GM12878 (cell line): ENCODE results near the gene CLCC1. TPM values are rescaled to one million over a fixed set of nuclear protein-coding genes. Genes with fewer than 3 reads are reported as not detected.

ENCODE experiments used
- EGR1 ChIP-seq, 2 experiments: IDR thresholded peaks; 1 replicate in 1 of 2; 2 replicates in 1 of 2; pipeline ENCODE4 v1.6.1; 2011 to 2012; ENCODE audit warnings: low read depth in 2 of 2, low read length in 2 of 2, borderline replicate concordance in 1 of 2, mild to moderate bottlenecking in 1 of 2, moderate library complexity in 1 of 2
- GABPA ChIP-seq: IDR thresholded peaks from 2 replicates; pipeline ENCODE4 v1.6.1; 2014; ENCODE audit warnings: antibody characterized with exemption, low read depth, mild to moderate bottlenecking, inconsistent platforms
- HDAC2 ChIP-seq: fragments of 200-600 bp; sonication (generic); IDR thresholded peaks from 2 replicates; pipeline ENCODE4 v1.6.1; 2017
- IRF3 ChIP-seq: fragments of 450-650 bp; IDR thresholded peaks from 2 replicates; pipeline ENCODE4 v1.6.1; 2014; ENCODE audit warnings: mild to moderate bottlenecking
- IRF4 ChIP-seq: IDR thresholded peaks from 2 replicates; pipeline ENCODE4 v1.6.1; 2011; ENCODE audit warnings: low read depth, low read length
- KAT2A ChIP-seq: conservative IDR thresholded peaks from 2 replicates; pipeline ENCODE4 v1.6.1; 2011; ENCODE audit warnings: low read depth, low read length; ENCODE audit not compliant: control insufficient read depth
- MXI1 ChIP-seq: fragments of 150-350 bp; IDR thresholded peaks from 2 replicates; pipeline ENCODE4 v1.6.1; 2011; ENCODE audit warnings: low read depth, mild to moderate bottlenecking, inconsistent platforms, low read length, improper control_type of control experiment
- NFXL1 ChIP-seq: fragments of 450-650 bp; IDR thresholded peaks from 2 replicates; pipeline ENCODE4 v1.6.1; 2017; ENCODE audit warnings: antibody characterized with exemption, mild to moderate bottlenecking, borderline replicate concordance
- POLR2AphosphoS5 ChIP-seq: IDR thresholded peaks from 2 replicates; pipeline ENCODE4 v1.6.1; 2011; ENCODE audit warnings: mild to moderate bottlenecking, low read length, inconsistent platforms
- RAD21 ChIP-seq: IDR thresholded peaks from 2 replicates; pipeline ENCODE4 v1.6.1; 2011; ENCODE audit warnings: mild to moderate bottlenecking, low read depth, low read length, moderate library complexity; ENCODE audit not compliant: insufficient read depth
- RFX5 ChIP-seq: IDR thresholded peaks from 2 replicates; pipeline ENCODE4 v1.6.1; 2011; ENCODE audit warnings: low read depth, low read length, improper control_type of control experiment
- RUNX3 ChIP-seq: IDR thresholded peaks from 2 replicates; pipeline ENCODE4 v1.6.1; 2012; ENCODE audit warnings: low read length, inconsistent platforms
- SIN3A ChIP-seq: IDR thresholded peaks from 2 replicates; pipeline ENCODE4 v1.6.1; 2012; ENCODE audit warnings: low read depth, low read length, improper control_type of control experiment
- STAT3 ChIP-seq: IDR thresholded peaks from 2 replicates; pipeline ENCODE4 v1.6.1; 2011; ENCODE audit warnings: low read depth, low read length, improper control_type of control experiment
- ZNF217 ChIP-seq: fragments of 450-650 bp; IDR thresholded peaks from 2 replicates; pipeline ENCODE4 v1.6.1; 2017; ENCODE audit warnings: antibody characterized with exemption, mild to moderate bottlenecking
- polyA plus RNA-seq, 11 experiments: library from polyadenylated mRNA; depleted of rRNA in 4 of 11; unstranded in 6 of 11; stranded (reverse) in 5 of 11; fragments of >200 nt; fragmentation: Nextera tagmentation in 4 of 11; fragmentation: Illumina TruSeq in 1 of 11; extraction: Ambion mirVana in 4 of 11; extraction: Trizol in 1 of 11; gene quantifications; 1 replicate in 1 of 11; 2 replicates in 10 of 11; pipeline versions ENCODE4 v1.2.1 to v1.2.3, GENCODE V29; 2011 to 2016; ENCODE audit warnings: inconsistent platforms in 2 of 11, missing spikeins in 2 of 11, low read depth in 1 of 11
- total RNA-seq, 4 experiments: library from RNA; depleted of rRNA in 3 of 4; stranded (reverse); fragments of >200 nt in 3 of 4; fragmentation: Illumina TruSeq in 1 of 4; extraction: Trizol in 1 of 4; gene quantifications; 2 replicates each; pipeline versions ENCODE4 v1.2.1 to v1.2.3, GENCODE V29; 2013 to 2021
- TF ChIP-seq, protein P1 (sequence below): fragments of 450-650 bp; IDR thresholded peaks from 2 replicates; pipeline ENCODE4 v1.6.1; 2017; ENCODE audit warnings: borderline replicate concordance
- TF ChIP-seq, protein P2 (sequence below): fragments of 450-650 bp; formaldehyde crosslinking; IDR thresholded peaks from 2 replicates; pipeline ENCODE4 v1.4.0; 2020; ENCODE audit warnings: mild to moderate bottlenecking, moderate library complexity
- TF ChIP-seq, protein P3 (sequence below): IDR thresholded peaks from 2 replicates; pipeline ENCODE4 v1.6.1; 2012; ENCODE audit warnings: improper control_type of control experiment, low read depth, low read length; ENCODE audit not compliant: insufficient replicate concordance
- TF ChIP-seq, protein P4 (sequence below): IDR thresholded peaks from 2 replicates; pipeline ENCODE4 v1.6.1; 2012; ENCODE audit warnings: low read depth, low read length, improper control_type of control experiment

CLCC1 gene
- total and polyA plus RNA-seq, 10 of the 15 experiments (the other 5 are each of a cell fraction or from before 2014, with no cell fraction given): 11.9 to 25.8 (median 16.1) TPM

- TF ChIP-seq ZNF217 (no peak; the same call in 1 of the 2 replicates), IRF4 (no peak), STAT3 (no peak), RAD21 (no peak), POLR2AphosphoS5 (peak; percentile 89), KAT2A (no peak), EGR1 (IDR thresholded peaks at IDR 0.05; ENCODE audit: borderline replicate concordance in 1 of 2, low read depth in 2 of 2, low read length in 2 of 2) (peak in 1 of 2 experiments; percentile 30; a peak in 1 of 3 replicates), SIN3A (peak; percentile 87), NFXL1 (no peak), RFX5 (peak; percentile 61; the same call in 1 of the 2 replicates), GABPA (no peak), RUNX3 (peak; percentile 76), HDAC2 (no peak), IRF3 (no peak), MXI1 (peak; percentile 87)
- TF ChIP-seq, protein P1, sequence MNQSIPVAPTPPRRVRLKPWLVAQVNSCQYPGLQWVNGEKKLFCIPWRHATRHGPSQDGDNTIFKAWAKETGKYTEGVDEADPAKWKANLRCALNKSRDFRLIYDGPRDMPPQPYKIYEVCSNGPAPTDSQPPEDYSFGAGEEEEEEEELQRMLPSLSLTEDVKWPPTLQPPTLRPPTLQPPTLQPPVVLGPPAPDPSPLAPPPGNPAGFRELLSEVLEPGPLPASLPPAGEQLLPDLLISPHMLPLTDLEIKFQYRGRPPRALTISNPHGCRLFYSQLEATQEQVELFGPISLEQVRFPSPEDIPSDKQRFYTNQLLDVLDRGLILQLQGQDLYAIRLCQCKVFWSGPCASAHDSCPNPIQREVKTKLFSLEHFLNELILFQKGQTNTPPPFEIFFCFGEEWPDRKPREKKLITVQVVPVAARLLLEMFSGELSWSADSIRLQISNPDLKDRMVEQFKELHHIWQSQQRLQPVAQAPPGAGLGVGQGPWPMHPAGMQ: no peak; the same call in 1 of the 2 replicates
- TF ChIP-seq, protein P2, sequence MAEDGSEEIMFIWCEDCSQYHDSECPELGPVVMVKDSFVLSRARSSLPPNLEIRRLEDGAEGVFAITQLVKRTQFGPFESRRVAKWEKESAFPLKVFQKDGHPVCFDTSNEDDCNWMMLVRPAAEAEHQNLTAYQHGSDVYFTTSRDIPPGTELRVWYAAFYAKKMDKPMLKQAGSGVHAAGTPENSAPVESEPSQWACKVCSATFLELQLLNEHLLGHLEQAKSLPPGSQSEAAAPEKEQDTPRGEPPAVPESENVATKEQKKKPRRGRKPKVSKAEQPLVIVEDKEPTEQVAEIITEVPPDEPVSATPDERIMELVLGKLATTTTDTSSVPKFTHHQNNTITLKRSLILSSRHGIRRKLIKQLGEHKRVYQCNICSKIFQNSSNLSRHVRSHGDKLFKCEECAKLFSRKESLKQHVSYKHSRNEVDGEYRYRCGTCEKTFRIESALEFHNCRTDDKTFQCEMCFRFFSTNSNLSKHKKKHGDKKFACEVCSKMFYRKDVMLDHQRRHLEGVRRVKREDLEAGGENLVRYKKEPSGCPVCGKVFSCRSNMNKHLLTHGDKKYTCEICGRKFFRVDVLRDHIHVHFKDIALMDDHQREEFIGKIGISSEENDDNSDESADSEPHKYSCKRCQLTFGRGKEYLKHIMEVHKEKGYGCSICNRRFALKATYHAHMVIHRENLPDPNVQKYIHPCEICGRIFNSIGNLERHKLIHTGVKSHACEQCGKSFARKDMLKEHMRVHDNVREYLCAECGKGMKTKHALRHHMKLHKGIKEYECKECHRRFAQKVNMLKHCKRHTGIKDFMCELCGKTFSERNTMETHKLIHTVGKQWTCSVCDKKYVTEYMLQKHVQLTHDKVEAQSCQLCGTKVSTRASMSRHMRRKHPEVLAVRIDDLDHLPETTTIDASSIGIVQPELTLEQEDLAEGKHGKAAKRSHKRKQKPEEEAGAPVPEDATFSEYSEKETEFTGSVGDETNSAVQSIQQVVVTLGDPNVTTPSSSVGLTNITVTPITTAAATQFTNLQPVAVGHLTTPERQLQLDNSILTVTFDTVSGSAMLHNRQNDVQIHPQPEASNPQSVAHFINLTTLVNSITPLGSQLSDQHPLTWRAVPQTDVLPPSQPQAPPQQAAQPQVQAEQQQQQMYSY (CRISPR knock-in tag): no peak
- TF ChIP-seq, protein P3, sequence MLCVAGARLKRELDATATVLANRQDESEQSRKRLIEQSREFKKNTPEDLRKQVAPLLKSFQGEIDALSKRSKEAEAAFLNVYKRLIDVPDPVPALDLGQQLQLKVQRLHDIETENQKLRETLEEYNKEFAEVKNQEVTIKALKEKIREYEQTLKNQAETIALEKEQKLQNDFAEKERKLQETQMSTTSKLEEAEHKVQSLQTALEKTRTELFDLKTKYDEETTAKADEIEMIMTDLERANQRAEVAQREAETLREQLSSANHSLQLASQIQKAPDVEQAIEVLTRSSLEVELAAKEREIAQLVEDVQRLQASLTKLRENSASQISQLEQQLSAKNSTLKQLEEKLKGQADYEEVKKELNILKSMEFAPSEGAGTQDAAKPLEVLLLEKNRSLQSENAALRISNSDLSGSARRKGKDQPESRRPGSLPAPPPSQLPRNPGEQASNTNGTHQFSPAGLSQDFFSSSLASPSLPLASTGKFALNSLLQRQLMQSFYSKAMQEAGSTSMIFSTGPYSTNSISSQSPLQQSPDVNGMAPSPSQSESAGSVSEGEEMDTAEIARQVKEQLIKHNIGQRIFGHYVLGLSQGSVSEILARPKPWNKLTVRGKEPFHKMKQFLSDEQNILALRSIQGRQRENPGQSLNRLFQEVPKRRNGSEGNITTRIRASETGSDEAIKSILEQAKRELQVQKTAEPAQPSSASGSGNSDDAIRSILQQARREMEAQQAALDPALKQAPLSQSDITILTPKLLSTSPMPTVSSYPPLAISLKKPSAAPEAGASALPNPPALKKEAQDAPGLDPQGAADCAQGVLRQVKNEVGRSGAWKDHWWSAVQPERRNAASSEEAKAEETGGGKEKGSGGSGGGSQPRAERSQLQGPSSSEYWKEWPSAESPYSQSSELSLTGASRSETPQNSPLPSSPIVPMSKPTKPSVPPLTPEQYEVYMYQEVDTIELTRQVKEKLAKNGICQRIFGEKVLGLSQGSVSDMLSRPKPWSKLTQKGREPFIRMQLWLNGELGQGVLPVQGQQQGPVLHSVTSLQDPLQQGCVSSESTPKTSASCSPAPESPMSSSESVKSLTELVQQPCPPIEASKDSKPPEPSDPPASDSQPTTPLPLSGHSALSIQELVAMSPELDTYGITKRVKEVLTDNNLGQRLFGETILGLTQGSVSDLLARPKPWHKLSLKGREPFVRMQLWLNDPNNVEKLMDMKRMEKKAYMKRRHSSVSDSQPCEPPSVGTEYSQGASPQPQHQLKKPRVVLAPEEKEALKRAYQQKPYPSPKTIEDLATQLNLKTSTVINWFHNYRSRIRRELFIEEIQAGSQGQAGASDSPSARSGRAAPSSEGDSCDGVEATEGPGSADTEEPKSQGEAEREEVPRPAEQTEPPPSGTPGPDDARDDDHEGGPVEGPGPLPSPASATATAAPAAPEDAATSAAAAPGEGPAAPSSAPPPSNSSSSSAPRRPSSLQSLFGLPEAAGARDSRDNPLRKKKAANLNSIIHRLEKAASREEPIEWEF: no peak
- TF ChIP-seq, protein P4, sequence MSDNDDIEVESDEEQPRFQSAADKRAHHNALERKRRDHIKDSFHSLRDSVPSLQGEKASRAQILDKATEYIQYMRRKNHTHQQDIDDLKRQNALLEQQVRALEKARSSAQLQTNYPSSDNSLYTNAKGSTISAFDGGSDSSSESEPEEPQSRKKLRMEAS: peak; percentile 78
Measured at GRCh38 chr1:108963052-108963686, at the start of gene CLCC1 (continued).
